ENCODE data around the gene SCN8A. TPM values are rescaled to one million over a fixed set of nuclear protein-coding genes. Genes with fewer than 3 reads are reported as not detected.
A peak's percentile ranks its signal among the peaks of the same experiment; 100 is the strongest.

SCN8A gene
- total and polyA plus RNA-seq, 2 donors from 2014 or later = 0.34 to 1.4 TPM

- Histone ChIP-seq H3K4me3 (ENCODE audit: low read length in 3 of 3) (no peak overlapping the region), H3K27me3 (ENCODE audit: control insufficient read depth, insufficient read depth, low read length) (no peaks in the 10 kb centered on the region), H3K9me3 (ENCODE audit: control insufficient read depth in 2 of 3, insufficient read depth in 1 of 3, low read length in 3 of 3) (no peaks in the 10 kb centered on the region), H3K36me3 (ENCODE audit: control insufficient read depth in 2 of 3, insufficient read depth in 3 of 3, low read length in 3 of 3) (no peaks in the 10 kb centered on the region), H3K9ac (ENCODE audit: low read length in 3 of 3) (no peak overlapping the region), H3K4me1 (ENCODE audit: control insufficient read depth in 2 of 3, insufficient read depth in 2 of 3, low read depth in 1 of 3, low read length in 3 of 3) (peaks cover 0 to 2% (median 0%) of the 10 kb centered on the region in 3 donors), H3K27ac (ENCODE audit: low read depth in 2 of 2, low read length in 2 of 2) (no peak overlapping the region)
- no peak for TF ChIP-seq CTCF (IDR thresholded peaks at IDR 0.05; ENCODE audit: borderline replicate concordance, extremely low read depth, insufficient read depth)
- peak in 1 of 5 donors; percentile 45 for DNase-seq
- FAIRE-seq = no peak
- intact Hi-C loops (cut with DNase I) = no loop called here
Measured at GRCh38 chr12:51818086-51818485, 227.1 kb downstream of the SCN8A start.

- peak in 1 of 5 donors; percentile 46 for DNase-seq
- no peak overlapping the region for H3K4me3 ChIP-seq (ENCODE audit: low read length in 3 of 3)
- no peak for FAIRE-seq
- H3K36me3 ChIP-seq (ENCODE audit: control insufficient read depth in 2 of 3, insufficient read depth in 3 of 3, low read length in 3 of 3) = no peaks in the 10 kb centered on the region
- no peak overlapping the region for H3K27ac ChIP-seq (ENCODE audit: low read depth in 2 of 2, low read length in 2 of 2)
- intact Hi-C loops (cut with DNase I) = no loop called here
- H3K27me3 ChIP-seq (ENCODE audit: control insufficient read depth, insufficient read depth, low read length) = no peaks in the 10 kb centered on the region
- no peak overlapping the region for H3K9ac ChIP-seq (ENCODE audit: low read length in 3 of 3)
- no peak for TF ChIP-seq CTCF (IDR thresholded peaks at IDR 0.05; ENCODE audit: borderline replicate concordance, extremely low read depth, insufficient read depth)
- no peaks in the 10 kb centered on the region for H3K9me3 ChIP-seq (ENCODE audit: control insufficient read depth in 2 of 3, insufficient read depth in 1 of 3, low read length in 3 of 3)
- H3K4me1 ChIP-seq (ENCODE audit: control insufficient read depth in 2 of 3, insufficient read depth in 2 of 3, low read depth in 1 of 3, low read length in 3 of 3) = peaks cover 0 to 2% (median 0%) of the 10 kb centered on the region in 3 donors
Measured at GRCh38 chr12:51818566-51819300, 227.7 kb downstream of the SCN8A start.

- H3K9ac ChIP-seq (ENCODE audit: low read length in 3 of 3) = no peak overlapping the region
- no peak overlapping the region for H3K27ac ChIP-seq (ENCODE audit: low read depth in 2 of 2, low read length in 2 of 2)
- intact Hi-C loops (cut with DNase I) = no loop called here
- DNase-seq (peak in 2 of 5 donors; percentile 67 to 71), FAIRE-seq (no peak)
- no peaks in the 10 kb centered on the region for H3K36me3 ChIP-seq (ENCODE audit: control insufficient read depth in 2 of 3, insufficient read depth in 3 of 3, low read length in 3 of 3)
- peaks cover 0 to 1% (median 0%) of the 10 kb centered on the region in 3 donors for H3K4me1 ChIP-seq (ENCODE audit: control insufficient read depth in 2 of 3, insufficient read depth in 2 of 3, low read depth in 1 of 3, low read length in 3 of 3)
- TF ChIP-seq CTCF (IDR thresholded peaks at IDR 0.05; ENCODE audit: borderline replicate concordance, extremely low read depth, insufficient read depth) = no peak
- H3K9me3 ChIP-seq (ENCODE audit: control insufficient read depth in 2 of 3, insufficient read depth in 1 of 3, low read length in 3 of 3) = no peaks in the 10 kb centered on the region
- no peaks in the 10 kb centered on the region for H3K27me3 ChIP-seq (ENCODE audit: control insufficient read depth, insufficient read depth, low read length)
- no peak overlapping the region for H3K4me3 ChIP-seq (ENCODE audit: low read length in 3 of 3)
Measured at GRCh38 chr12:51819736-51820525, 228.9 kb downstream of the SCN8A start.
